Measurements from ENCODE around the gene VPS35L. TPM values are rescaled to one million over a fixed set of nuclear protein-coding genes. Genes with fewer than 3 reads are reported as not detected.
"Not testable (repeated sequence)": the region's sequence is repeated elsewhere in the genome, so short reads cannot be mapped to it uniquely, and the experiment has no call there.

Gene VPS35L
- total RNA-seq, 2 donors from 2014 or later = 37.6 to 47.6 TPM

DNA sequence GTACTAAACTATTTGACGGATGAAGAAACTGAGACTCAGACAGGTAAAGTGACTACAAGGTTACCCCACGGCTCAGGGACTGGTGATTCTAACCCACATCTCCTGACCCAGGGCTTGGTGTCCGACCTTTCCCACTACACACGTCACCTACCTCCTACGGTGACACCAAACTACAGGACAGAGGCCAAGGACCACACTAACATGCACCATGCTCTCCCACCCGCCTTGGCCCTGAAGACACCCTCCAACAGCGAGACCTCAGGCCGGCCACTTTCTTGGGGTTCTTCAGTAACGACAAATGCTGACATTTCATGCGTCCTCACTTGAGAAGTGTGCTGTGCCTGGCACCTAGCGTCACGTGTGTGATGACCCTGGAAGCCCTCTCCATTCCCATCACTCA, 156.1 kb downstream of the VPS35L start:
- ATAC-seq = no peak
- Mint-ChIP-seq H3K4me1 (peaks cover 34% of the 10 kb centered on the region), H3K27ac (peak overlapping the region; percentile 54), H3K36me3 (ENCODE audit: low read depth) (peaks cover 19% of the 10 kb centered on the region), H3K27me3 (no peaks in the 10 kb centered on the region), H3K4me3 (peak overlapping the region; percentile 28)
- DNase-seq = no peak
- no peaks in the 10 kb centered on the region for H3K9me3 ChIP-seq (ENCODE audit: control insufficient read depth, low read length, poor library complexity, severe bottlenecking)

DNA sequence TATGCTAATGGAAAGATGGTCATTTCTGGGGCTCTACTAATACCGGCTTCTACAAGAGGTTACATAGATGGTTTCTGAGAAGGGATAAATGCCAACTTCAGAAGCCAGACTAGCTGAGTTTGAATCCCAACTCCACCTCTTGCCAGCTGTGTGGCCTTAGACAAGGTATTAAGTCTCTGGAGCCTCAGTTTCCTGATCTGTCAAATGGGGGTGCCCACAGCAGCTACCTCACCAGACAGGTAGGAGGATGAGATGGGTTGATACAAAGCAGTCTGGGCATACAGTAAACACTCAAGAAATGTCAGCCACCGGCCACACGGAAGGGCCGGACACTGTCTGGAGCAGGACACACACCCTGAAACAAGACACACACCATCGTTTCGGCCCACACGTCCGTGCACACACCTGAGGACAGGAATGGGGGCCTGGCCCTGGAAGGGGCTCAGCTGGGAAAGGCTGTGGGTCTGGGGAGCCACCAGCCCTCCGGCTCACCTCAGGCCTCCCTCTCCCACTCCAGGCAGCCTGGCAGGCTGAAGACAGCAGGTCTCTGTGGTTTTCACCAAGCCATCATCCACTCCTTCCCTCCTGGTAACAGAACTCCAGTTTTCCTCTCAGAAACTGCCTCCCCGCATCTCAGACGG, 157.0 kb downstream of the VPS35L start:
- H3K4me3 Mint-ChIP-seq = no peak overlapping the region
- H3K27me3 Mint-ChIP-seq = no peaks in the 10 kb centered on the region
- peaks cover 19% of the 10 kb centered on the region for H3K36me3 Mint-ChIP-seq (ENCODE audit: low read depth)
- H3K4me1 Mint-ChIP-seq = peaks cover 39% of the 10 kb centered on the region
- H3K27ac Mint-ChIP-seq = no peak overlapping the region
- H3K9me3 ChIP-seq (ENCODE audit: control insufficient read depth, low read length, poor library complexity, severe bottlenecking) = no peaks in the 10 kb centered on the region
- no peak for ATAC-seq
- DNase-seq = no peak

DNA sequence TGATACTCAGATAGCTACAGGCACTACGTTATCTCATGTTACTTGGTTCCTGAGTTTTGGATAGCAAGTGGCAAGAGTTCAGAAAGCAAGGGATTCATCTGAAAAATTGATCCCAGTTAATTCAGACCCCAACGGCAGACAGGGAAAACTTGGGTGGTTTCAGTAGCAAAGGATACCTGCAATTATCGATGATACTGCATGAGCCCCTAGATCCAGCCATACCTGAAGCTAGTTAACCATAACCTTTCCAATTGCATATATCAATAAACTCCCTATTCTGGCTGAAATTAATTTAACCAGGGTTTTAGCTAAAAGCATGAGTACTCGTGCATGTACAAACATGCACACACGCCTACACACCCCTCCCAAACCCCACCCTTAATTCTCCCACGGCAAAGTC, 158.2 kb downstream of the VPS35L start:
- no peak for DNase-seq
- no peak overlapping the region for H3K4me3 Mint-ChIP-seq
- H3K36me3 Mint-ChIP-seq (ENCODE audit: low read depth) = peaks cover 19% of the 10 kb centered on the region
- H3K27ac Mint-ChIP-seq = no peak overlapping the region
- H3K4me1 Mint-ChIP-seq = peaks cover 39% of the 10 kb centered on the region
- no peaks in the 10 kb centered on the region for H3K9me3 ChIP-seq (ENCODE audit: control insufficient read depth, low read length, poor library complexity, severe bottlenecking)
- no peak for ATAC-seq
- no peaks in the 10 kb centered on the region for H3K27me3 Mint-ChIP-seq

DNA sequence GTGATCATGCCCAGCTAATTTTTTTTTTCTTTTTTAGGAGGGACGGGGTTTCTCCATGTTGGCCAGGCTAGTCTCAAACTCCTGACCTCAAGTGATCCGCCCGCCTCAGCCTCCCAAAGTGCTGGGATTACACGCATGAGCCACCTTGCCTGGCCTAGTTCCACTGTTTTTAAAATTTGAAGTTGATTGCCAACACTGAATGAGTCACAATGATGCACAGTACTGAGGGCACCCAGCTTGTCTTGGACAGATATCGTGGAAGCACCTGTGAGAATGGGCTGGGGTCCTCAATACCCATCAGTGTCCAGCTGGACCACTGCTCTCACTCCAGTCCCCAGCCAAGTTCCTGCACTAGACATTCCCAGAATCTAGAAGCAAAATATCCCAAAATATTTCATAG, 160.1 kb downstream of the VPS35L start:
- Mint-ChIP-seq H3K4me1 (peaks cover 32% of the 10 kb centered on the region), H3K36me3 (ENCODE audit: low read depth) (peaks cover 10% of the 10 kb centered on the region), H3K27me3 (no peaks in the 10 kb centered on the region), H3K4me3 (no peak overlapping the region), H3K27ac (no peak overlapping the region)
- ATAC-seq (no peak), DNase-seq (no peak)
- H3K9me3 ChIP-seq (ENCODE audit: control insufficient read depth, low read length, poor library complexity, severe bottlenecking) = no peaks in the 10 kb centered on the region

DNA sequence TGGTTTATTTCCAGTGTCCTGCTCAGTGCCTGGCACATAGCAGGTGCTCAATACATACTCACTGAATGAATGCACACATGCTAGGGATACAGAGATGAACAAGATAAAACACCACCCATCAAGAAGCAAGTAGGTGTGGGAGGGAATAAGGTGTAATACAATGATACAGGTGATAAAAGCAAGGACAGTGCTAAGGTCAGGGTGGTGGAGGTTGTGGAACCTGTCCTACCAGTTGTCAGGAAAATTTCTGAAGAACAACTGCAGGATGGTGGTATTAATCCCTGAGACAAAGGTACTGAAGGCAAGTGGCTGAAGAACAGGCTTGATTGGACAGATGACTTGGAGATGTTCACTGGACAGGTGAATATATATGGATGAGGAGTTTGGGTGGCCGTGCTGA, 160.7 kb downstream of the VPS35L start:
- Mint-ChIP-seq H3K36me3 (ENCODE audit: low read depth) (peaks cover 10% of the 10 kb centered on the region), H3K27ac (no peak overlapping the region), H3K4me3 (peak overlapping the region; percentile 66), H3K4me1 (peaks cover 32% of the 10 kb centered on the region), H3K27me3 (no peaks in the 10 kb centered on the region)
- DNase-seq (no peak), ATAC-seq (no peak)
- no peaks in the 10 kb centered on the region for H3K9me3 ChIP-seq (ENCODE audit: control insufficient read depth, low read length, poor library complexity, severe bottlenecking)

DNA sequence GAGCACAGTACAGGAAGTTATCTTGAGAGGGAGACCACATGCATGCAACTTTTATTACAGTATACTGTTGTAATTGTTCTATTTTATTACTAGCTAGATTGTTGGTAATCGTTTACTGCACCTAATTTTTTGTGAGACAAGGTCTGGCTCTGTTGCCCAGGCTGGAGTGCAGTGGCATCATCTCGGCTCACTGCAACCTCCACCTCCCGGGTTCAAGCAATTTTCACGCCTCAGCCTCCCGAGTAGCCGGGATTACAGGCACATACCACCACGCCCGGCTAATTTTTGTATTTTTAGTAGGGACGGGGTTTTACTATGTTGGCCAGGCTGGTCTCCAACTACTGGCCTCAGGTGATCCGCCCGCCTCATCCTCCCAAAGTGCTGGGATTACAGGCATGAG, 161.2 kb downstream of the VPS35L start:
- not testable (repeated sequence) for ATAC-seq; H3K36me3 Mint-ChIP-seq (ENCODE audit: low read depth); H3K27me3 Mint-ChIP-seq; H3K27ac Mint-ChIP-seq; H3K9me3 ChIP-seq (ENCODE audit: control insufficient read depth, low read length, poor library complexity, severe bottlenecking); DNase-seq
- peak overlapping the region; percentile 97 for H3K4me3 Mint-ChIP-seq
- H3K4me1 Mint-ChIP-seq = peaks cover 32% of the 10 kb centered on the region

DNA sequence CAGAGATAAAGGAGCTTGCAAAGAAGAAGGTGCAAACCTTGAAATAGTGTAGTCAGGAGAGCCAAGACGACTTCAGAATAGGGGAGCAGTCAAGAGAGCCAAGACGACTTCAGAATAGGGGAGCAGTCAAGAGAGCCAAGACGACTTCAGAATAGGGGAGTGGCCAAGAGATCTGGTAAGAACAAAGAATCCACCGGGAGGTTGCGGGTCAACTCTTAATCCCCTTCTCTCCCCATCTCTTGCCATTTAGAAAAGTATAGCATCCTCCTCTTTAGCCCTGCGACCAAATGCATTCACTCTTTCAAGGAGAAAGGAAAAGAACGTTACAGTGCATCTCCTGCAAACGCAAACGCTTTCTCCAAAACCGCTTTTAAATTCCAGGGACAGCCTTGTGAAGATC, 161.8 kb downstream of the VPS35L start:
- no peak for DNase-seq
- H3K27me3 Mint-ChIP-seq = no peaks in the 10 kb centered on the region
- H3K4me1 Mint-ChIP-seq = peaks cover 31% of the 10 kb centered on the region
- peak overlapping the region; percentile 78 for H3K27ac Mint-ChIP-seq
- no peaks in the 10 kb centered on the region for H3K9me3 ChIP-seq (ENCODE audit: control insufficient read depth, low read length, poor library complexity, severe bottlenecking)
- ATAC-seq = no peak
- H3K36me3 Mint-ChIP-seq (ENCODE audit: low read depth) = peaks cover 7% of the 10 kb centered on the region
- peak overlapping the region; percentile 97 for H3K4me3 Mint-ChIP-seq

DNA sequence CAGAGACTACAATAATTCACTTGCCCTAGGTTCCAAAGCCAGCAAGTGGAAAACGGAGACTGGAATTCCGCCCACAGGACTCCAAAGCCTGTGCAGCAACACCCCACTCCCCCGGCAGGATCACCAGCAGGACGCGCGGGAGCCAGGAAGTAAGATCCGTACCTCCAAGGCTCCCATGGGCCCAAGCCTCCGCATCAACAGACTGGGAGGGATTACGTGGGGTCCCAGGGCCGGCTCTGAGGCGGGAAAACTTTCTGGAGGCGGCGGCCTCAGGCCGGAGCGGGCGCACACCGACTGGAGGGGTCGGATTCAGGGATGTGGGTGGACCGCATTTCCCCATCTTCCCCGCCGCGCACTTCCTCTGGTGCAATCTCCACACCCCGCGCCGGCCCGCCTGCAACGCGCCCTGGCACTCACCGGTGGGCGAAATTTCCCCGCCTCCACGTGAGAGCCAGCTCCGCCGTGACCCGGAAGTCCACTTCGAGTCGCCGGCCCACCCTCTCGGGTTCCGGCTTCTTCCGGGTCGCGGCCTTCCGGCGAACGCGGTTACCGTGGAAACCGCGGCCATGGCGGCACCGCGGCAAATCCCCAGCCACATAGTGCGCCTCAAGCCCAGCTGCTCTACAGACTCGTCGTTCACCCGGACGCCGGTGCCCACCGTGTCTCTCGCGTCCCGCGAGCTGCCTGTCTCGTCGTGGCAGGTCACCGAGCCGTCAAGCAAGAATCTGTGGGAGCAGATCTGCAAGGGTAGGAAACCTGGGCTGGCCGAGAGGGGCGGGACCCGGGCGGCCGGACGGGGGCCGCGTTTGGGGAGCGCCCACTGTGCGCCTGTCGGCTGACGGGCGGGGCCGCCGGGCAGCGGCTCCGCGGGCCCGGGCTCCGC, 162.5 kb downstream of the VPS35L start, which contains the start of the genes IQCK and KNOP1:
IQCK (plus strand) TSS at position 531 of the 883 bp plus-strand sequence; CDS start at position 567, 36 bp downstream.
KNOP1 (minus strand) TSS at position 487 of the 883 bp plus-strand sequence. CDS start 3,192 bp downstream, outside the sequence.
- H3K4me1 Mint-ChIP-seq = peaks cover 33% of the 10 kb centered on the region
- peak; percentile 96 for ATAC-seq

DNA sequence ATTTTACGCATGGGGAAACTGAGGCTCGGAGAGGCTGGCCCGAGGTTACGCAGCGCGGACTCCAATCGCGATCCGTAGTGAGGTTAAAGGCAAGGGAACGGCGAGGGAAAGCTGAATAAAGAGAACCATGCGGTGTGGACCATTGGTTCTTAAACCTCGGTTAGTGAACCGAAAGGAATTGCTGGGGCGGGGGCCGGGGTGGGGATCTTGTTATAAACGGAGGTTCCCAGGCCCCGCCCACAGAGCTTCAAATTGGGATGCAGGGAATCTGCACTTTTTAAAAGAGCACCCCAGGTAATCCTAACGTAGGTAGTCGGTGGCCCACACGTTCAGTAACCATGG, 163.1 kb downstream of the VPS35L start:
- peaks cover 7% of the 10 kb centered on the region for H3K36me3 Mint-ChIP-seq (ENCODE audit: low read depth)
- no peaks in the 10 kb centered on the region for H3K27me3 Mint-ChIP-seq
- peak overlapping the region; percentile 97 for H3K4me3 Mint-ChIP-seq
- no peak for DNase-seq
- H3K27ac Mint-ChIP-seq = peak overlapping the region; percentile 78
- H3K9me3 ChIP-seq (ENCODE audit: control insufficient read depth, low read length, poor library complexity, severe bottlenecking) = no peaks in the 10 kb centered on the region
- ATAC-seq = no peak
- H3K4me1 Mint-ChIP-seq = peaks cover 31% of the 10 kb centered on the region

More for the DNA sequence above, 162.5 kb downstream of the VPS35L start, which contains the start of the genes IQCK and KNOP1:
- Mint-ChIP-seq H3K27me3 (no peaks in the 10 kb centered on the region), H3K4me3 (peak within 1 kb of the TSS; percentile 97), H3K36me3 (ENCODE audit: low read depth) (peaks cover 7% of the 10 kb centered on the region), H3K27ac (peak within 1 kb of the TSS; percentile 78)
- H3K9me3 ChIP-seq (ENCODE audit: control insufficient read depth, low read length, poor library complexity, severe bottlenecking) = no peaks in the 10 kb centered on the region
- peak; percentile 86 to 87 (median 86) for DNase-seq

DNA sequence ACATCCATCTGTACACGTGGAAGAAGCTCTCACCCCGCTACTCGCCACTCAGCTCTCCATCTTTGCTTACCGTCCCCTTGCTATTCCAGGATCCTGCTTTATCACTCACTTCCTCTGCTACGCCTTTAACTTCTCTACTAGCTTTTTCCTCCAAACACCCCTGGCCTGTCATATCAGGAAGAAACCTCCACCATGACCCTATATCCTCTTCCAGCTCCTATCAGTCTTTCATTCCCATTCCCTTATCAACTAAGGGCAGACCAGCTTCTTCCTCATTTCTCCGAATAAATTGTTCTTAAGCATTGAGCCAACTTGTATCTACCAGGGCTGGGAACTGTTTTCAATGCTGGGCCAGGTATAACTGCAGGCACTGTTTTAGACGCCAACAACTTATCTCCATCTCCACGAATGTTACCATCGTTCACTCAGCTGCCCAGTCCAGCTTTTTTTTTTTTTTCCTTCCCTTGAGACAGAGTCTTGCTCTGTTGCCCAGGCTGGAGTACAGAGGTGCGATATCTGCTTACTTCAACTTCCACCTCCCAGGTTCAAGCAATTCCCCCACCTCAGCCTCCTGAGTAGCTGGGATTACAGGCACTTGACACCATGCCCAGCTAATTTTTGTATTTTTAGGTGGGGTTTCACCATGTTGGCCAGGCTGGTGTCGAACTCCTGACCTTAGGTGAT, 166.9 kb downstream of the VPS35L start:
- DNase-seq (no peak), ATAC-seq (no peak)
- peak overlapping the region; percentile 67 for H3K4me3 Mint-ChIP-seq
- peaks cover 11% of the 10 kb centered on the region for H3K4me1 Mint-ChIP-seq
- H3K27ac Mint-ChIP-seq = peak overlapping the region; percentile 77
- no peaks in the 10 kb centered on the region for H3K9me3 ChIP-seq (ENCODE audit: control insufficient read depth, low read length, poor library complexity, severe bottlenecking)
- no peaks in the 10 kb centered on the region for H3K27me3 Mint-ChIP-seq
- H3K36me3 Mint-ChIP-seq (ENCODE audit: low read depth) = no peaks in the 10 kb centered on the region

DNA sequence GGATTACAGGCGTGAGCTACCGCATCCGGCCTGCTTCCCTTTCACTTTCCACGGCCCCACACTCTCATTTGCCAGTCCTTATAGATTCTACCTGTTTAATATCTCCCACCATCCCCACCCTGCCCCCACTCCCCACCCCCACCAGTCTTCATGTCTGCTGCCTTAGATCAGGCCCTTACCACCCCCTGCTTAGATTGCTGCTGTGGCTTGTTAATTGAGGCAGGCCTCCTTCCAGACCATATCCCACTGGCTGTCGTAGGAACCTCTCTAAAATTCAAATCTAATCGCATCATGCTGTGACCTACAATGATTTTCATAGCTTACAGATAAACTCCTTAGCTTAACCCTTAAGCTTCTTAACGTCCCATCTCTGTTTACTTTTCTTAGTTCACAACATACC, 167.5 kb downstream of the VPS35L start:
- H3K27ac Mint-ChIP-seq = no peak overlapping the region
- ATAC-seq (no peak), DNase-seq (no peak)
- no peaks in the 10 kb centered on the region for H3K27me3 Mint-ChIP-seq
- H3K9me3 ChIP-seq (ENCODE audit: control insufficient read depth, low read length, poor library complexity, severe bottlenecking) = no peaks in the 10 kb centered on the region
- peak overlapping the region; percentile 67 for H3K4me3 Mint-ChIP-seq
- no peaks in the 10 kb centered on the region for H3K36me3 Mint-ChIP-seq (ENCODE audit: low read depth)
- H3K4me1 Mint-ChIP-seq = peaks cover 11% of the 10 kb centered on the region

DNA sequence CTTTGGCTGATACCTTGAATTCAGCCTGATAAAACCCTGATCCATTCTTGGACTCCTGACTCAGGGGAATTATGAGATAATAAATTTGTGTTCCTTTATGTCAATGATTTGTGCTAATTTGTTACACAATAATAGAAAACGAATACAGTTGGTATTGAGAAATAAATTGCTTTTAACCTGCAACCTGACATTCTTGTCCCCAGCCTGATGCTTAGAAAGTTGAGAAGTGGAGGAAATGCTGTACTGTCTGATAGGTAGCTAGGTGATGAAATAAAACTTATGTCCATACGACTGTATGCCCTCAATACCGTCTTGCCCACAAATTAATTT, 173.1 kb downstream of the VPS35L start:
- Mint-ChIP-seq H3K36me3 (ENCODE audit: low read depth) (no peaks in the 10 kb centered on the region), H3K4me3 (no peak overlapping the region), H3K27ac (no peak overlapping the region), H3K4me1 (peaks cover 3% of the 10 kb centered on the region), H3K27me3 (no peaks in the 10 kb centered on the region)
- H3K9me3 ChIP-seq (ENCODE audit: control insufficient read depth, low read length, poor library complexity, severe bottlenecking) = no peaks in the 10 kb centered on the region
- ATAC-seq (no peak), DNase-seq (no peak)

DNA sequence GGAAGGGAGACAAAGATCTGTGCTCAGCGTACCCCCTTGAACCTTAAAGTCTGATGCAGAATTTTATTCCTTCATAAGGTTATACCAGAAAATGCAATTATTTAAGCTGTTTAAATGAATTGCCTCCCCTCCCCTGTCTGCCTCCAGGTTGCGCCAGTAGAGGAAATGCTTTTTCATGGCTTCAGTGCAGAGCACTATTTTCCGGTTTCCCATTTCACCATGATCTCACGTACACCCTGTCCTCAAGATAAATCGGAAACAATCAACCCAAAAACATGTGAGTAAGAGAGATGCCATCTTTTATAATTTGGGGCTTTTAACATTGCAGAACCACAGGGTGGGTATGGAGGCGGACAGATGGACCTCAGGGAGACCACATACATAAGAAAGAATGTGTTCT, 178.0 kb downstream of the VPS35L start:
- DNase-seq (no peak), ATAC-seq (no peak)
- H3K27me3 Mint-ChIP-seq = no peaks in the 10 kb centered on the region
- H3K9me3 ChIP-seq (ENCODE audit: control insufficient read depth, low read length, poor library complexity, severe bottlenecking) = no peaks in the 10 kb centered on the region
- no peaks in the 10 kb centered on the region for H3K4me1 Mint-ChIP-seq
- H3K36me3 Mint-ChIP-seq (ENCODE audit: low read depth) = peaks cover 5% of the 10 kb centered on the region
- no peak overlapping the region for H3K27ac Mint-ChIP-seq
- H3K4me3 Mint-ChIP-seq = no peak overlapping the region
